ENCODE results near the gene C19orf81. TPM values are rescaled to one million over a fixed set of nuclear protein-coding genes. Genes with fewer than 3 reads are reported as not detected.
A peak's percentile ranks its signal among the peaks of the same experiment; 100 is the strongest.

The C19orf81 gene
- total and polyA plus RNA-seq, 2 experiments from 2014 or later = 1.6 TPM; not detected in 1

GRCh38 chr19:50676625-50677197 is 27.5 kb downstream of the C19orf81 start:
- H3K4me3 ChIP-seq = no peak overlapping the region
- in situ Hi-C loops (cut with MboI) = no loop called here
- no peaks in the 10 kb centered on the region for H3K9me3 ChIP-seq (ENCODE audit: low read depth)
- no peak for DNase-seq
- no peak overlapping the region for H3K9ac ChIP-seq
- H3K79me2 ChIP-seq (ENCODE audit: insufficient read depth) = no peaks in the 10 kb centered on the region
- no peaks in the 10 kb centered on the region for H3F3A ChIP-seq (ENCODE audit: insufficient read depth)
- H3K4me2 ChIP-seq (ENCODE audit: unreplicated experiment) = no peak overlapping the region
- peaks cover 12% of the 10 kb centered on the region; the same call in 1 of the 2 replicates for H3K27me3 ChIP-seq (replicated peaks; ENCODE audit: insufficient read depth)
- H3K36me3 ChIP-seq (ENCODE audit: low read depth) = no peaks in the 10 kb centered on the region
- H3K9me2 ChIP-seq (ENCODE audit: insufficient read depth) = no peaks in the 10 kb centered on the region
- H4K20me1 ChIP-seq (ENCODE audit: insufficient read depth) = no peaks in the 10 kb centered on the region
- no peak overlapping the region for H3K27ac ChIP-seq
- H3K4me1 ChIP-seq (ENCODE audit: insufficient read depth) = no peaks in the 10 kb centered on the region
- H2AFZ ChIP-seq = no peak overlapping the region
- TF ChIP-seq EZH2 (IDR thresholded peaks at IDR 0.05; ENCODE audit: insufficient read depth, poor library complexity, severe bottlenecking) = no peak
- no peak for TF ChIP-seq EZH2phosphoT487 (IDR thresholded peaks at IDR 0.05; ENCODE audit: insufficient read depth, low read depth)
- 4 to 10% methylated on average over 1 of the region's 1 CpG for WGBS, 2 experiments (ENCODE audit: low coverage in 1 of 2, low lambda C conversion rate in 2 of 2, missing lambda C conversion rate in 2 of 2)

GRCh38 chr19:50677636-50678035 is 28.4 kb downstream of the C19orf81 start:
- Histone ChIP-seq H3F3A (ENCODE audit: insufficient read depth) (no peaks in the 10 kb centered on the region), H3K4me2 (ENCODE audit: unreplicated experiment) (no peak overlapping the region), H3K27me3 (replicated peaks; ENCODE audit: insufficient read depth) (peaks cover 18% of the 10 kb centered on the region), H3K9me2 (ENCODE audit: insufficient read depth) (no peaks in the 10 kb centered on the region), H3K9me3 (ENCODE audit: low read depth) (no peaks in the 10 kb centered on the region), H3K27ac (no peak overlapping the region), H3K79me2 (ENCODE audit: insufficient read depth) (no peaks in the 10 kb centered on the region), H3K9ac (no peak overlapping the region), H3K4me3 (no peak overlapping the region), H3K36me3 (ENCODE audit: low read depth) (no peaks in the 10 kb centered on the region), H4K20me1 (ENCODE audit: insufficient read depth) (no peaks in the 10 kb centered on the region), H2AFZ (no peak overlapping the region), H3K4me1 (ENCODE audit: insufficient read depth) (no peaks in the 10 kb centered on the region)
- in situ Hi-C loops (cut with MboI) = no loop called here
- TF ChIP-seq EZH2phosphoT487 (IDR thresholded peaks at IDR 0.05; ENCODE audit: insufficient read depth, low read depth) = no peak
- no peak for TF ChIP-seq EZH2 (IDR thresholded peaks at IDR 0.05; ENCODE audit: insufficient read depth, poor library complexity, severe bottlenecking)
- DNase-seq = no peak
- WGBS, 2 experiments (ENCODE audit: low coverage in 1 of 2, low lambda C conversion rate in 2 of 2, missing lambda C conversion rate in 2 of 2) = 43 to 48% methylated on average over 5 of the region's 5 CpGs

DNA sequence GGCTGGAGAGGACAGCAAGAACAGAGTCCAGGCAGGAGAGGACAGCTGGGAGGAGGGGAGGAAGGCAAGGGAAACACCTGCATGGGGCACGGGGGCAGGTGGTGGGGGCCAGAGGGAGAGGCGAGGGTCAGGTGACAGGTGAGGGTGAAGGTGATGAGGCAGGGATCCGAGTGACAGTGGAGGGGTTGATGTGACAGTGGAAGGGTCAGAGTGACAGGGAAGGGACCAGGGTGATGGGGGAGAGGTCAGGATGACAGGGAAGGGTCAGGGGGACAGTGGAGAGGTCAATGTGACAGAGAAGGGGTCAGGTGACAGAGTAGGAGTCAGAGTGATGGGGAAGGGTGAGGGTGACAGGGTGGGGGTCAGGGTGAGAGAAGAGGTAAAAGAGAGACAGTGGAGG is 29.1 kb downstream of the C19orf81 start:
- no peak overlapping the region for H3K27ac ChIP-seq
- H3K79me2 ChIP-seq (ENCODE audit: insufficient read depth) = no peaks in the 10 kb centered on the region
- TF ChIP-seq EZH2 (IDR thresholded peaks at IDR 0.05; ENCODE audit: insufficient read depth, poor library complexity, severe bottlenecking) (no peak), EZH2phosphoT487 (IDR thresholded peaks at IDR 0.05; ENCODE audit: insufficient read depth, low read depth) (no peak)
- no peaks in the 10 kb centered on the region for H3K36me3 ChIP-seq (ENCODE audit: low read depth)
- no peaks in the 10 kb centered on the region for H3K9me3 ChIP-seq (ENCODE audit: low read depth)
- no peaks in the 10 kb centered on the region for H3K4me1 ChIP-seq (ENCODE audit: insufficient read depth)
- DNase-seq = no peak
- no peak overlapping the region for H3K4me3 ChIP-seq
- no peak overlapping the region for H3K4me2 ChIP-seq (ENCODE audit: unreplicated experiment)
- no peaks in the 10 kb centered on the region for H3K9me2 ChIP-seq (ENCODE audit: insufficient read depth)
- H3K27me3 ChIP-seq (replicated peaks; ENCODE audit: insufficient read depth) = peaks cover 14% of the 10 kb centered on the region
- H4K20me1 ChIP-seq (ENCODE audit: insufficient read depth) = no peaks in the 10 kb centered on the region
- H2AFZ ChIP-seq = no peak overlapping the region
- WGBS, 2 experiments (ENCODE audit: low coverage in 1 of 2, low lambda C conversion rate in 2 of 2, missing lambda C conversion rate in 2 of 2) = 0 to 40% methylated on average over 1 to 3 of the region's 3 CpGs
- H3F3A ChIP-seq (ENCODE audit: insufficient read depth) = no peaks in the 10 kb centered on the region
- in situ Hi-C loops (cut with MboI) = no loop called here
- H3K9ac ChIP-seq = no peak overlapping the region

DNA sequence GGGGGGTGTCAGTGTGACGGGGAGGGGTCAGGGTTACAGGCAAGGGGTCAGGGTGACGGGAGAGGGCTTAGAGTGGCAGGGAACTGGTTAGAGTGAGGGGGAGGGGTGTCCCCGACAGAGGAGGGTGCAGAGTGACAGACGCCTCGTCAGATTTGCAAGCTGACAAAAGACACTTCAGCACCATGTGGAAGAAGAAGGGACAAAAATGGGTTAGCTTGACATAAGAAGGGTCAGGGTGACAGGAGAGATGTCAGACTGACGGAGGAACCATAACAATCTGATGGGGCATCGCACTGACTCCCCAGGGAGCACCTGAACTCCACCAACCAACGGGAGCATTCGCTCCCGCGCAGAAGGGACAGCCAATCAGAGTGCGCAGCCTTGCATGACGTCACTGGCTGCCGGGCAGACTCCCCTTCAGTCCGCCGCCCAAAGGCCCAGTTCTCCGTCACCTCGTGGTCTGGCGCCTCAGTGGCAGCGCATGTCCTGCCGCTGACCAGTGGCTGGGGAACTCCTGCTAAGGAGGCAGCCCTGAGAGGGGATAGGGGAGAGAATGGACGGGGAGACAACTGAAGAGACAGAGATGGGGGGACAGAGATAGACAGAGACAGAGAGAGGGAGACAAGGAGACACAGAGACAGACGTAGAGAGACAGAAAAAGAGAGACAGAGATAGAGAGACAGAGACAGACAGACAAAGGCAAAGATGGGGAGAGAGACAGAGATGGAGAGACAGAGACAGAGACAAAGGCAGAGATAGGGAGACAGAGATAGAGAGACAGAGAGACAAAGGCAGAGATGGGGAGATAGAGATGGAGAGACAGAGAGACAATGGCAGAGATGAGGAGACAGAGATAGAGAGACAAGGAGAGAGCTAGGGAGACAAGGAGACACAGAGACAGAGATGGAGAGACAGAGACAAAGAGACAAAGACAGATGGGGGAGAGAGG is 30.2 kb downstream of the C19orf81 start:
- in situ Hi-C loops (cut with MboI) = no loop called here
- Histone ChIP-seq H3K27me3 (replicated peaks; ENCODE audit: insufficient read depth) (peaks cover 7% of the 10 kb centered on the region), H3K9me3 (ENCODE audit: low read depth) (no peaks in the 10 kb centered on the region), H3K79me2 (ENCODE audit: insufficient read depth) (no peaks in the 10 kb centered on the region), H3K4me2 (ENCODE audit: unreplicated experiment) (no peak overlapping the region), H4K20me1 (ENCODE audit: insufficient read depth) (no peaks in the 10 kb centered on the region), H2AFZ (no peak overlapping the region), H3F3A (ENCODE audit: insufficient read depth) (no peaks in the 10 kb centered on the region), H3K36me3 (ENCODE audit: low read depth) (no peaks in the 10 kb centered on the region), H3K9me2 (ENCODE audit: insufficient read depth) (no peaks in the 10 kb centered on the region), H3K9ac (no peak overlapping the region), H3K27ac (no peak overlapping the region), H3K4me3 (no peak overlapping the region), H3K4me1 (ENCODE audit: insufficient read depth) (no peaks in the 10 kb centered on the region)
- WGBS, 2 experiments (ENCODE audit: low coverage in 1 of 2, low lambda C conversion rate in 2 of 2, missing lambda C conversion rate in 2 of 2) = 9 to 11% methylated on average over 22 to 23 of the region's 23 CpGs
- DNase-seq = peak; percentile 85
- TF ChIP-seq EZH2 (IDR thresholded peaks at IDR 0.05; ENCODE audit: insufficient read depth, poor library complexity, severe bottlenecking) (no peak), EZH2phosphoT487 (IDR thresholded peaks at IDR 0.05; ENCODE audit: insufficient read depth, low read depth) (no peak)

Data from GM23248 (cell line).